IPS-20b (cell line): ENCODE measurements around the gene ERH.

ENCODE experiments used
- H3K27ac ChIP-seq: one replicate; pipeline ENCODE4 v1.5.1; 2013; ENCODE audit warnings: low read length
- H3K27me3 ChIP-seq: 2 replicates; pipeline ENCODE4 v1.6.1; 2013; ENCODE audit warnings: mild to moderate bottlenecking, low read length, inconsistent platforms; ENCODE audit not compliant: insufficient read depth
- H3K36me3 ChIP-seq: 2 replicates; pipeline ENCODE4 v1.6.1; 2013; ENCODE audit warnings: low read depth, mild to moderate bottlenecking, inconsistent platforms, low read length, moderate library complexity; ENCODE audit not compliant: insufficient read depth
- H3K4me1 ChIP-seq: 2 replicates; pipeline ENCODE4 v1.6.1; 2013; ENCODE audit warnings: mild to moderate bottlenecking, control low read depth, inconsistent platforms, low read length, moderate library complexity; ENCODE audit not compliant: insufficient read depth
- H3K4me3 ChIP-seq: 2 replicates; pipeline ENCODE4 v1.5.1; 2013; ENCODE audit warnings: mild to moderate bottlenecking, low read length, inconsistent platforms
- H3K9ac ChIP-seq: 2 replicates; pipeline ENCODE4 v1.6.1; 2013; ENCODE audit warnings: low read depth, mild to moderate bottlenecking, inconsistent platforms, low read length, moderate library complexity
- H3K9me3 ChIP-seq: 2 replicates; pipeline ENCODE4 v1.6.1; 2013; ENCODE audit warnings: mild to moderate bottlenecking, low read depth, low read length, inconsistent platforms; ENCODE audit not compliant: insufficient read depth

ERH gene

DNA sequence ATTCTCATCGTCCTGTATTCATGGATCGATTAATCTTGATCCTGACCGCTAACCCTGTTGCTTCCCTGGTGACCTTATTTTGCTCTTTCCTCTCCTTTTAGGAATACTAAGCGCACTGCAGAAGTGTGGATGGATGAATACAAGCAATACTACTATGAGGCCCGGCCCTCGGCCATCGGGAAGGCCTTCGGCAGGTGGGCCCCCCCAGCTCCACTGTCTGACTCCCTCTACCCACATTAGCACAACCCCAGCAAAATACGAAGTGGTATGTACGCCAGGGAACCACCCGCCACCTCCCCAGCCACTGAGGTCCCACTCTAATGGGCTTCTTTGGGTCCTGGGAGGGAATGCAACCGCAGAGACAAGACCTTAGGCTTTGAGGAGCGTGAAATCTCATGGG lies 58.7 kb downstream of the ERH start:
- H3K9me3 ChIP-seq, result no peaks in the 10 kb centered on the region
- no peak overlapping the region for H3K9ac ChIP-seq
- no peaks in the 10 kb centered on the region for H3K4me1 ChIP-seq
- H3K4me3 ChIP-seq, result no peak overlapping the region
- no peaks in the 10 kb centered on the region for H3K27me3 ChIP-seq
- no peak overlapping the region for H3K27ac ChIP-seq
- H3K36me3 ChIP-seq, result no peaks in the 10 kb centered on the region

DNA sequence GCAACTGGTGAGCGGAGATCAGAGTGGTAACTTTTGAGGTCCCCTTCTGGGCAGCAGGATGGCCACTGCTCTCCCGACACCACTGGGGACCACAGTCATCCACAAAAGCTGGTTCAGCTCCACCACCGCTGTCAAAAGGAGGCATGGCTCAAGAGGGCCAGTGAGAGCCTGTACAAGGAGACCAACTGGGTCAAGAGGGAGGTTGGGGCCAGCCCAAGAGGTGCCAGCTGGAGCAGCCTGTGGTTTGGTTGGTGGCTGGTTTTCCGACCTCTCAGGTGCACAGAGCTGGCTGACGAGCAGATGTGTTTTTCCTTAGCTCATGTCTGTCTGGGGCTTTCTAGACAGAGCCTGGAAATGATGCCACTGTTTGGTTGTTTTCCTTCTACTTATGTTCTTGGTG lies 60.1 kb downstream of the ERH start:
- Histone ChIP-seq H3K4me1 (no peaks in the 10 kb centered on the region), H3K4me3 (no peak overlapping the region), H3K9ac (no peak overlapping the region), H3K9me3 (no peaks in the 10 kb centered on the region), H3K27me3 (no peaks in the 10 kb centered on the region), H3K27ac (no peak overlapping the region), H3K36me3 (no peaks in the 10 kb centered on the region)

DNA sequence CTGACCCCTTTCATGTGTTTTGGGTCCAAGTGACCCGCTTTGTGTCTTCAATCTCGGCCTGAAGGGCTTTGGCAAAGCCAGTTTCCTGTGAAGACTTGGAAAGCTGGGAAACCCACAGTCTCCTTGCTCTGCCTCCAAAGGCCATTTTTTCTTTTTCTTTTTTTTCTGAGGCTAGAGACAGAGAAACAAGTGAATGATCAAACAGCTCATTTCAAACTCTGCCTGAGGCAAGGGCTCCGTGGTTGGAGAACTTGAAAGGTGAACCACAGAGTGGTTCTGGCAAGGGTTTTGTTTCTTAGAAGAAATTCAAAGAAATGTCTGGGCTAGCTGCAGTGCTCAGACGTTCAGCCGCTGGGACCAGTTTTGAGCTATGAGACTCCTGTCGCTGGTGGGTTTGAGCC lies 62.7 kb downstream of the ERH start:
- H3K27me3 ChIP-seq, result no peaks in the 10 kb centered on the region
- H3K36me3 ChIP-seq, result no peaks in the 10 kb centered on the region
- no peak overlapping the region for H3K4me3 ChIP-seq
- no peaks in the 10 kb centered on the region for H3K4me1 ChIP-seq
- H3K27ac ChIP-seq, result no peak overlapping the region
- no peaks in the 10 kb centered on the region for H3K9me3 ChIP-seq
- no peak overlapping the region for H3K9ac ChIP-seq

DNA sequence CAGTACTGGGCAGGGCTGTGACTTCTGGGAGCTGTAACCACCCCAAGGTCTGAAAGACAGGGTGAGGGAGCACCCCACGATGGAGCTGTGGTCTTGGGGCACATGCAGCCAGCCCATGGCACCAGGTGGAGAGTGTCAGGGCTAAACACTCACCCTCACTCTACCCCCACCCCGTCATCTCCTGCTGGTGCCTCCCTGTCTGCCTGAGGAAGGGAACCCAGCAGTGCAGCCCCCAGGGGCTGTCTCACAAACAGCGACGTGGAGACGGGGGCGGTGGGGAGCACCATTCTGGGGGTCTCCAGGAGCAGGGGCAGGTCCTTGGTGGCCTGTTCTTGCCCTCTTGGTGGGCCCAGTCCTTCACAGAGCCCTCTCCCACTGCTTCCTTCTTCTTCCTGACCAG lies 63.5 kb downstream of the ERH start:
- H3K4me3 ChIP-seq, result no peak overlapping the region
- H3K9me3 ChIP-seq, result no peaks in the 10 kb centered on the region
- no peaks in the 10 kb centered on the region for H3K4me1 ChIP-seq
- H3K27ac ChIP-seq, result no peak overlapping the region
- no peaks in the 10 kb centered on the region for H3K27me3 ChIP-seq
- no peaks in the 10 kb centered on the region for H3K36me3 ChIP-seq
- H3K9ac ChIP-seq, result no peak overlapping the region

DNA sequence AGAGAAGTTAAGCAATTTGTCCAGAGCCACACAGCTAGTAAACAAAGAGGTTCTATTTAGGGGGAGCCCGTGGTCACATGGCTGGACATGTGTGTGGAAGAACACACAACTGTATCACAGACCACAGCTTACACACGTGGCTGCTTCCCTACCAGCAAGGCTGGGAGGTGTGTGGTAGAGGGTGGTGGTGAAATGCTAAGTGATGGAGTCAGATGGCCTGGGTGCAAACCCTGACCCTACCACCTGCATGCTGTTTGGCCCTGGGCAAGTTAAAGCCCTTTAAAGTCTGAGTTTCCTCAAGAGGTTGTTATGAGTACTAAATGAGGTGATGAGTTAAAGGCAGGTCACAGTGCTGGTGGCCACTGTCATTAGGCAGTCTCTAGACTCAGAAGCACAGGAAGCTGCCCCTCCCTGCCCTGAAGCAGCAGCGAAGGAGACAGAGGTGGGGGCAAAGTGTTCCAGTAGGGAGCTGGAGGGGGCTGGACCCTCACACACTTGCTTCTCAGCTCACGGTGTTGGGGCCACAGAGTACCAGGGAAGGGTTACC lies 64.2 kb downstream of the ERH start:
- Histone ChIP-seq H3K36me3 (no peaks in the 10 kb centered on the region), H3K4me3 (no peak overlapping the region), H3K9me3 (no peaks in the 10 kb centered on the region), H3K27ac (no peak overlapping the region), H3K4me1 (no peaks in the 10 kb centered on the region), H3K27me3 (no peaks in the 10 kb centered on the region), H3K9ac (no peak overlapping the region)

DNA sequence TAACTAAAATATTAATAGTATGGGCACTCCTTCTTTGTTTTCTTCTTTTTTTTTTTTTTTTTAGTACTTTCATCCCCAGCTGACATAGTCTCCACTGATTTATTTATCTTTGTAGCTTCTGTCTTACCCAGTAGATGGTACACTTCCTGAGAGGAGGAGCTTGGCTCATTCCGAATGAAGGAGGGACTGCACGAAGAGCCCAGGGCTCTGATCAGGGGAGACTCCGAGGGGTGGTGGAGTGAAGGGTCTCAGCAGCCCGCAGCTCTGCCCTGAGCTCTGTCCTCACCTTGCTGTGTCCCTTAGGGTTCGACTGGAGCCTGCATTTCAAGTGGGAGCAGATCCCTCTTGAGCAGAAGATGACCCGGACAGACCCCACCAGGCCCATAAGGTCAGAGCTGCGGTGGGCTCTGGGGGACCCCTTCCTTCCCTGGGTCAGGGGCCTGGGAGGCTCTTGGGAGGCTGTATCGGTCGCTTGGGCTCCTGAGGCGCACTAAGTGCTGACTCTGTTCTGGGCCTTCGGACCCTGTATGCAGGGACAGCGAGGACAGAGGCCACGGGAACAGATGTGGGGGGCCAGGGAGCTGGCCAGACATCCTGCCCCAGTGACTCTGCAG lies 65.2 kb downstream of the ERH start:
- H3K27me3 ChIP-seq, result no peaks in the 10 kb centered on the region

DNA sequence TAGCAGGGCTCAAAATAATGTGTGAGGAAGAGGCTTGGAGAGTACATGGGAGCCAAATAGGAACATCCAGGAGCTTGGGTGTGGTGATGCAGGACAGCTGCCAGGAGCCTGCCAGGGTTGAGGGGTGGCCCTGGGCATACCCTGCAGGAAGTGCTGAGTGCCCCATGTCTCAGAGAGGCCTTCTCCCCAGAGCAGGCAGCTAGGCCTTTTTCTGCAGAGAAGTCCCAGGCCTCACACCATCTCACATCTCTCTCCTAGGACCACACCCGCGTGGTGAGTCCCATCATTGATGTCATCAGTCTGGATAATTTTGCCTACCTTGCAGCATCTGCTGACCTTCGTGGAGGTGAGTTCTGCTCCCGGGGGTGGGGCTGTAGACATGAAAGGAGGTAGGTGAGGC lies 66.9 kb downstream of the ERH start:
- Histone ChIP-seq H3K27ac (no peak overlapping the region), H3K36me3 (no peaks in the 10 kb centered on the region), H3K27me3 (no peaks in the 10 kb centered on the region), H3K4me3 (no peak overlapping the region), H3K9me3 (no peaks in the 10 kb centered on the region), H3K4me1 (no peaks in the 10 kb centered on the region), H3K9ac (no peak overlapping the region)

More for the DNA sequence above, 65.2 kb downstream of the ERH start:
- Histone ChIP-seq H3K36me3 (no peaks in the 10 kb centered on the region), H3K4me1 (no peaks in the 10 kb centered on the region), H3K9ac (no peak overlapping the region), H3K4me3 (no peak overlapping the region), H3K27ac (no peak overlapping the region), H3K9me3 (no peaks in the 10 kb centered on the region)
